ENCODE results near the gene RGSL1. TPM values are rescaled to one million over a fixed set of nuclear protein-coding genes. Genes with fewer than 3 reads are reported as not detected.

Gene RGSL1
- total RNA-seq, 2 experiments from 2014 or later = not detected

GRCh38 chr1:182408435-182409075 is 41.4 kb upstream of the RGSL1 start:
- Histone ChIP-seq H3K27ac (ENCODE audit: low read depth in 1 of 2, low read length in 2 of 2) (no peak overlapping the region), H3K27me3 (ENCODE audit: control insufficient read depth in 1 of 2, insufficient read depth in 2 of 2, low read length in 2 of 2) (peaks cover 14 to 15% of the 10 kb centered on the region in 2 experiments), H3K4me1 (ENCODE audit: insufficient read depth, low read length) (no peaks in the 10 kb centered on the region), H3K4me3 (ENCODE audit: low read length) (no peak overlapping the region), H3K36me3 (ENCODE audit: insufficient read depth, low read length) (no peaks in the 10 kb centered on the region), H3K9me3 (ENCODE audit: control insufficient read depth in 1 of 2, insufficient read depth in 1 of 2, low read length in 2 of 2) (no peaks in the 10 kb centered on the region)
- TF ChIP-seq, protein P1, sequence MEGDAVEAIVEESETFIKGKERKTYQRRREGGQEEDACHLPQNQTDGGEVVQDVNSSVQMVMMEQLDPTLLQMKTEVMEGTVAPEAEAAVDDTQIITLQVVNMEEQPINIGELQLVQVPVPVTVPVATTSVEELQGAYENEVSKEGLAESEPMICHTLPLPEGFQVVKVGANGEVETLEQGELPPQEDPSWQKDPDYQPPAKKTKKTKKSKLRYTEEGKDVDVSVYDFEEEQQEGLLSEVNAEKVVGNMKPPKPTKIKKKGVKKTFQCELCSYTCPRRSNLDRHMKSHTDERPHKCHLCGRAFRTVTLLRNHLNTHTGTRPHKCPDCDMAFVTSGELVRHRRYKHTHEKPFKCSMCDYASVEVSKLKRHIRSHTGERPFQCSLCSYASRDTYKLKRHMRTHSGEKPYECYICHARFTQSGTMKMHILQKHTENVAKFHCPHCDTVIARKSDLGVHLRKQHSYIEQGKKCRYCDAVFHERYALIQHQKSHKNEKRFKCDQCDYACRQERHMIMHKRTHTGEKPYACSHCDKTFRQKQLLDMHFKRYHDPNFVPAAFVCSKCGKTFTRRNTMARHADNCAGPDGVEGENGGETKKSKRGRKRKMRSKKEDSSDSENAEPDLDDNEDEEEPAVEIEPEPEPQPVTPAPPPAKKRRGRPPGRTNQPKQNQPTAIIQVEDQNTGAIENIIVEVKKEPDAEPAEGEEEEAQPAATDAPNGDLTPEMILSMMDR (IDR thresholded peaks at IDR 0.05) = no peak
- no peak for ATAC-seq (ENCODE audit: poor library complexity)
- Mint-ChIP-seq H3K36me3 (ENCODE audit: low read depth) (no peaks in the 10 kb centered on the region), H3K27ac (no peak overlapping the region), H3K4me1 (ENCODE audit: low read depth) (no peaks in the 10 kb centered on the region), H3K27me3 (peaks cover 57% of the 10 kb centered on the region), H3K4me3 (no peak overlapping the region), H3K9me3 (no peaks in the 10 kb centered on the region)
- CTCF ChIA-PET = no interaction called here
- POLR2A ChIA-PET = interaction anchor here (0.7 kb wide), 1 partner anchor 37 kb away, joined by 3 read pairs; no protein-coding TSS in a partner anchor
- no peak for DNase-seq
- intact Hi-C loops (cut with DNase I, micrococcal nuclease) = no loop called here

GRCh38 chr1:182410138-182410537 is 39.8 kb upstream of the RGSL1 start:
- CTCF ChIA-PET = no interaction called here

GRCh38 chr1:182410620-182411273 is 39.2 kb upstream of the RGSL1 start:
- no peaks in the 10 kb centered on the region for H3K36me3 Mint-ChIP-seq (ENCODE audit: low read depth)
- POLR2A ChIA-PET = no interaction called here
- CTCF ChIA-PET = no interaction called here
- TF ChIP-seq, protein P1 (IDR thresholded peaks at IDR 0.05) = no peak
- ATAC-seq (ENCODE audit: poor library complexity) = no peak
- Histone ChIP-seq H3K27ac (ENCODE audit: low read depth in 1 of 2, low read length in 2 of 2) (no peak overlapping the region), H3K27me3 (ENCODE audit: control insufficient read depth in 1 of 2, insufficient read depth in 2 of 2, low read length in 2 of 2) (peaks cover 15 to 22% of the 10 kb centered on the region in 2 experiments), H3K36me3 (ENCODE audit: insufficient read depth, low read length) (no peaks in the 10 kb centered on the region), H3K9me3 (ENCODE audit: control insufficient read depth in 1 of 2, insufficient read depth in 1 of 2, low read length in 2 of 2) (no peaks in the 10 kb centered on the region), H3K4me3 (ENCODE audit: low read length) (no peak overlapping the region), H3K4me1 (ENCODE audit: insufficient read depth, low read length) (no peaks in the 10 kb centered on the region)
- H3K27ac Mint-ChIP-seq = no peak overlapping the region
- no peaks in the 10 kb centered on the region for H3K4me1 Mint-ChIP-seq (ENCODE audit: low read depth)
- DNase-seq = no peak
- H3K27me3 Mint-ChIP-seq = peaks cover 71% of the 10 kb centered on the region
- H3K4me3 Mint-ChIP-seq = no peak overlapping the region
- H3K9me3 Mint-ChIP-seq = no peaks in the 10 kb centered on the region
- intact Hi-C loops (cut with DNase I, micrococcal nuclease) = no loop called here

More at GRCh38 chr1:182410138-182410537, 39.8 kb upstream of the RGSL1 start:
- Histone ChIP-seq H3K4me3 (ENCODE audit: low read length) (no peak overlapping the region), H3K27ac (ENCODE audit: low read depth in 1 of 2, low read length in 2 of 2) (no peak overlapping the region), H3K36me3 (ENCODE audit: insufficient read depth, low read length) (no peaks in the 10 kb centered on the region), H3K9me3 (ENCODE audit: control insufficient read depth in 1 of 2, insufficient read depth in 1 of 2, low read length in 2 of 2) (no peaks in the 10 kb centered on the region), H3K27me3 (ENCODE audit: control insufficient read depth in 1 of 2, insufficient read depth in 2 of 2, low read length in 2 of 2) (peaks cover 15 to 20% of the 10 kb centered on the region in 2 experiments), H3K4me1 (ENCODE audit: insufficient read depth, low read length) (no peaks in the 10 kb centered on the region)
- Mint-ChIP-seq H3K27ac (no peak overlapping the region), H3K27me3 (peaks cover 69% of the 10 kb centered on the region), H3K4me3 (no peak overlapping the region), H3K4me1 (ENCODE audit: low read depth) (no peaks in the 10 kb centered on the region), H3K9me3 (no peaks in the 10 kb centered on the region), H3K36me3 (ENCODE audit: low read depth) (no peaks in the 10 kb centered on the region)
- intact Hi-C loops (cut with DNase I, micrococcal nuclease) = no loop called here
- no peak for DNase-seq
- POLR2A ChIA-PET = no interaction called here
- no peak for ATAC-seq (ENCODE audit: poor library complexity)
- TF ChIP-seq, protein P1 (IDR thresholded peaks at IDR 0.05) = no peak

All from CD4-positive, alpha-beta T cell (primary cell).